ENCODE data around the gene ARRDC5.

ARRDC5 gene

DNA sequence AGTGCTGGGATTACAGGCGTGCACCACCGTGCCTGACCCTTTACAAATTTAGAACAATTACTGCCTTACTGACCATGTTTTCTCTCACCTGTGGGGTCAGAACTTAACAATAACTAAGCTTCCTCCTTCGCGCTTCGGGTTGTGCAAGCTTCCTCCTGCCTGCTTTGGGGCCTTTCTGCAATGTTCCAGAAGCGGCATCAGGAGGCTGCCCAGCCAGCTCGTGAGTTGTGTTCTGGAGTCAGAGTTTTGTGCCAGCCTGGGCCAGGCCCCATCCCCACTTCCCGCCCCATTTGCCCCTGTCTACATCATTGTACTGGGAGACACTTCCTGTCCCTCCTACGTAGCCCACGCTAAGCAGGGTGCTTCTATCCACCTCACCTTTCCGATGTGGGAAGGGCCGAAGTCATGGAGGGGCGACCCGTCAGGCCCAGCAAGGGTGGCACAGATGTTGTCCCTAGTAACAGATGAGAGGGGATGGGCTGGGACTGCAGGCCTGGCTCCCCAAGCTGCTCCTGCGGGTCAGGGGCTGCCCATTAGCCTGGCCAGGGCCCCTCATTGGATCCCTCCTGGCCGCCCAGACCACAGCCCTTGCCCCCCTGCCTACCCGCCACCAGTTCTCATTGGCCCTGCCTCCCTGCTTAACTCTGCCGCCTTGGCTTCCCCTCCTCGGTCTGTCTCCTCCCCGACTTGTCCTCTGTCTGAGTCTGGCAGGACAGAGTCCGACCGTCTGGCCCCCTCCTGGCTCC lies 20.0 kb upstream of the ARRDC5 start:
- DNase-seq, result no peak
- H3K27ac Mint-ChIP-seq, result peak overlapping the region; percentile 89
- H3K36me3 Mint-ChIP-seq (ENCODE audit: low read depth), result peaks cover 57% of the 10 kb centered on the region
- no peak overlapping the region for H3K4me3 Mint-ChIP-seq
- H3K27me3 Mint-ChIP-seq (ENCODE audit: low read depth, poor library complexity), result no peaks in the 10 kb centered on the region
- H3K9me3 Mint-ChIP-seq, result no peaks in the 10 kb centered on the region
- H3K4me1 Mint-ChIP-seq, result peaks cover 5% of the 10 kb centered on the region
- TF ChIP-seq, protein P1, sequence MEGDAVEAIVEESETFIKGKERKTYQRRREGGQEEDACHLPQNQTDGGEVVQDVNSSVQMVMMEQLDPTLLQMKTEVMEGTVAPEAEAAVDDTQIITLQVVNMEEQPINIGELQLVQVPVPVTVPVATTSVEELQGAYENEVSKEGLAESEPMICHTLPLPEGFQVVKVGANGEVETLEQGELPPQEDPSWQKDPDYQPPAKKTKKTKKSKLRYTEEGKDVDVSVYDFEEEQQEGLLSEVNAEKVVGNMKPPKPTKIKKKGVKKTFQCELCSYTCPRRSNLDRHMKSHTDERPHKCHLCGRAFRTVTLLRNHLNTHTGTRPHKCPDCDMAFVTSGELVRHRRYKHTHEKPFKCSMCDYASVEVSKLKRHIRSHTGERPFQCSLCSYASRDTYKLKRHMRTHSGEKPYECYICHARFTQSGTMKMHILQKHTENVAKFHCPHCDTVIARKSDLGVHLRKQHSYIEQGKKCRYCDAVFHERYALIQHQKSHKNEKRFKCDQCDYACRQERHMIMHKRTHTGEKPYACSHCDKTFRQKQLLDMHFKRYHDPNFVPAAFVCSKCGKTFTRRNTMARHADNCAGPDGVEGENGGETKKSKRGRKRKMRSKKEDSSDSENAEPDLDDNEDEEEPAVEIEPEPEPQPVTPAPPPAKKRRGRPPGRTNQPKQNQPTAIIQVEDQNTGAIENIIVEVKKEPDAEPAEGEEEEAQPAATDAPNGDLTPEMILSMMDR (IDR thresholded peaks at IDR 0.05), result no peak

DNA sequence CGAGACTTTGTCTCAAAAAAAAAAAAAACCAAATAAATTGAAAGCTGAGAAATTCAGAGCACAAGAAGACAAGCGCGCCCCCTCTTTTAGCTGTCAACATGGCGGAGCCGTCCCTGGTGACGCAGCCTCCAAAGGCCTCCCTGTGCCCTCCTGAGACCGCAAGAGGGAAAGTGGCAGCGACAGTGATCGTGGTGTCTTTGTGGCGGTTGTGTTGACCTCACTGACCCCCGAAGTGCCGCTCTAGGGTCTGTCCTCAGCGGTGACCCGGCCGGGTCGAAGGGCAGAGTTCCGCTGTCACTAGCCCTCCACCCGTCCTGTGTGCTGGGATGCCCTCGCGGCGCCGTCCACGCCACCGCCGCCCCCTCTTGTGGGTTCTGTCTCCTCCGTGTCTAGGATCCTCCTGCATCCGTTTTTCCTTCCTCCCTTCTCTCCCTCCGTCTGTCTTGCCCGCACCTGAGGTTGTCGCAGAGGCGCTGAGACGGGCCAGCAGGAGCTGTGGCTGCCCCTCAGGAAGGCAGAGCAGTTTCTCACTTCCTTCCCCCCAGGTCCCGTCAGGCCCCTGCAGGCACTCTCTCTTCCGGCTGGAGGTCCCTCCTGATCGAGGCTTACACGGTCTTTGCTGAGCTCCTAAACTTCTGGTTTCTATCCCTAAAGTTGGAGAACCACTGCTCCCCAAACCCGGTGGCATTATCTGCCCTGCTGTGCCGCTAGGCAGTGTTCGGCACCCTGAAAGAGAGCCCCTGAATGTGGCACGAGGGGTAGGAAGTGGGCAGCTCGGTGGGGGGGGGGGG lies 13.8 kb upstream of the ARRDC5 start:
- no peak overlapping the region for H3K4me3 Mint-ChIP-seq
- peaks cover 34% of the 10 kb centered on the region for H3K4me1 Mint-ChIP-seq
- H3K36me3 Mint-ChIP-seq (ENCODE audit: low read depth), result peaks cover 77% of the 10 kb centered on the region
- TF ChIP-seq, protein P1 (IDR thresholded peaks at IDR 0.05), result no peak
- H3K27me3 Mint-ChIP-seq (ENCODE audit: low read depth, poor library complexity), result no peaks in the 10 kb centered on the region
- peak overlapping the region; percentile 88 for H3K27ac Mint-ChIP-seq
- DNase-seq, result no peak
- H3K9me3 Mint-ChIP-seq, result no peaks in the 10 kb centered on the region

DNA sequence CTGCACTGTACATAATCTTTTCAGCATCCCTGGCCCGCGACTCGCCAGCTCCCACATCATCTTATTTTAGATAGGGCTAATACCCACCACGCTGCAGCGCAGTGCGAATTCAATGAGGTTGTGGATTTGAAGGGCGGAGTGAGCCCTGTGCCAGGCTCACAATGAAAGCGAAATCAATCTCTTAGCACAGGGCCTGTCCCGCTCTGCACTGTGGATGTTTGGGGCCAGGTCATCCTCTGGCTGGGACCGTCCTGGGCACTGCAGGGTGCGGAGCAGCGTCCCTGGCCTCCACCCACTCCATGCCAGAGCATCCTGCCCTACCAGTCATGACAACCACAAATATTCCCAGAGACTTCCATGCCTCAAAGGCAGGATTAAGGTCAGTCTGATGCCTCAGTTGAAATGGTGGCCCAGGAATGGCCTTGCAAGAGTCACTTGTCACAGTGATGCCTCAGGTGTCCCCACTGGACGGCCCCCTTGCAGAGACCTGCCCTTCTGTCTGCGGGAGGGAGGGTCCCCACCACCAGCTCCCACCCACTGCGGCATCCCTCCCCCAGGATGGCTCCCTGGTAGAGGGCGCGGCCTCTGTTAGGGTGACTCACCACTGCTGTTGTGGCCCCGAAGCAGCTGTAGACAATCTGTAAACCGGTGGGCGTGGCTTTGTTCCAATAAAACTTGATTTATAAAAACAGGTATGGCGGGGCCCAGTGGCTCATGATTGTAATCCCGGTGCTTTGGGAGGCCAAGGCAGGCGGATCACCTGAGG lies 12.2 kb upstream of the ARRDC5 start:
- Mint-ChIP-seq H3K36me3 (ENCODE audit: low read depth) (peaks cover 62% of the 10 kb centered on the region), H3K4me1 (peaks cover 44% of the 10 kb centered on the region), H3K27me3 (ENCODE audit: low read depth, poor library complexity) (no peaks in the 10 kb centered on the region), H3K9me3 (no peaks in the 10 kb centered on the region), H3K4me3 (no peak overlapping the region), H3K27ac (peak overlapping the region; percentile 85)
- DNase-seq, result no peak
- TF ChIP-seq, protein P1 (IDR thresholded peaks at IDR 0.05), result no peak

DNA sequence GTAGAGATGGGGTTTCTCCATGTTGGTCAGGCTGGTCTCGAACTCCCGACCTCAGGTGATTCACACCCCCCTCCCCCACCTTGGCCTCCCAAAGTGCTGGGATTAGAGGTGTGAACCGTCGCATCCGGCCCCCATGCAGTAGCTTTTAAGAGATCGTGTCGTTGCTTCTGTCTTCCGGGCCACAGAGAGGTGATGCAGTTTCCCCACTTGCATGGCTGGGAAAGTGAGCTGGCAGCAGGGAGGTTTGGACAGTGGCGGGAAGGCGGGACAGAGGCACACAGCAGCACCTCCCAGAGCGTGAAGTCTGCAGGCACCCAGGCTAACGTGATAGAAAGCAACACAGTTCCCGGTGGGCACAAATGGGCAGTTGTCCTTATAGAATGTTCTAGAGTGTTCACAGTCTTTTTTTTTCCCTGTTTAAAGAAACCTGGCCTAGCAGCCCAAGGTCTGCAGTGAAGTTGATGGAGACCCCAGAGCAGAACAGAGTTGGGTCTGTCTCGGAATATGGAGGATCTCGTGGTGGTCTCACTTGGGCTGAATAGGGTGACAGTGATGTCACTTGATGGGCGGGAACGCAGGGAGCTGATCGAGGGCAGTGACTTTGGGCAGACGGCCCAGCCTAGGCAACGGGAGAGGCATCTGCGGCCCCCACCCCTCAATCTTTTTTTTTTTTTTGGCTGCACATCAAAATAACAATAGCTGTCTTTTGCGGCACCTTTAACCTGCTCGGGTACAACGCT lies 11.5 kb upstream of the ARRDC5 start:
- Mint-ChIP-seq H3K36me3 (ENCODE audit: low read depth) (peaks cover 57% of the 10 kb centered on the region), H3K27ac (peak overlapping the region; percentile 96), H3K4me3 (no peak overlapping the region), H3K4me1 (peaks cover 44% of the 10 kb centered on the region), H3K9me3 (no peaks in the 10 kb centered on the region), H3K27me3 (ENCODE audit: low read depth, poor library complexity) (no peaks in the 10 kb centered on the region)
- DNase-seq, result no peak
- TF ChIP-seq, protein P1 (IDR thresholded peaks at IDR 0.05), result no peak

DNA sequence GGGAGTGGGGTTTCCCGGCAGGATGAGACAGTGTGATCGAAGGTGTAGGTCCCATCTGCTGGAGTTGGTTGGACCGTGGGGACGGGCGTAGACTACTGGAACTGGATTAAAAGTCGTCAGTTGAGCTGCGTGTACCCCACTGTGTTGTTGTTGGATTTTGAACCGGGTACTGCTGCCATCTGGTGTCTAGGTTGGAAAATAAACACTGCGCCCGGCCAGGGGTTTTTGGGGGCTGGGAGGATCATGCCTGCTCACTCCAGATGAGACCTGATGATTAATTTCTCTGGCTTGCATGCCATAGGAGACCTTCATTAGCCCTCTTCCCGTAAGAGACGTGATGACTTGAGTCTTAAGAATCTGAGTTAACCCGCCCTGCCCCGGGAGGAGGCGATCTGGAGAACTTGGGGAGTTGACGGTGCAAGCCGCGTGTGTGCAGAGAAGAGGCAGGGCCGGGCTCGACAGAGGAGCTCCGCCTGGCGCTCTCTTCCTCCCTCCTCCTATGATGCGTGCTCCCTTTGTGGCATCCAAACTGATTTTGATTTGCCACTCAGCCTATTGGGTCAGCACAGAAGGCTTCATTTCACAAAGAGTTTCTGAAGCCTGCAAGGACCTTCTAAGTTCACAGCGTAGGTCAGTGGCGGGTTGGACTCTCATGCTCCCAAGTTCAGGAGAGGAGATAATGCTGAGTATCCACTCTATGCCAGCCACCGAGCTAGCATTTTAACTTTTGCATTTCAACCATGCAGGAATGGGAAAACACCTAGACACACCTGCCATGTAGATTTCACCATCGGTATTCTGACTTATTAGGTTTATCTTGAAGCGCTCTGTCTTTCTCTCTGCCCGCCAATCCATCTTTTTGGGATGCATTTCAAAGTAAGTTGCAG lies 9.3 kb upstream of the ARRDC5 start:
- Mint-ChIP-seq H3K4me1 (peaks cover 57% of the 10 kb centered on the region), H3K9me3 (no peaks in the 10 kb centered on the region), H3K27ac (peak overlapping the region; percentile 22), H3K4me3 (peak overlapping the region; percentile 87), H3K36me3 (ENCODE audit: low read depth) (peaks cover 46% of the 10 kb centered on the region), H3K27me3 (ENCODE audit: low read depth, poor library complexity) (peaks cover 9% of the 10 kb centered on the region)
- DNase-seq, result peak; percentile 65
- TF ChIP-seq, protein P1 (IDR thresholded peaks at IDR 0.05), result peak; percentile 45

All from nephron progenitor cell (in vitro differentiated cells).